Activated CD8-positive, alpha-beta memory T cell treated with anti-CD3 and anti-CD28 coated beads, Interleukin-2, amount 50 U/mL, for 4 hours (primary cell): ENCODE measurements around the gene ATM.

ENCODE experiments used
- DNase-seq: peaks from one replicate; pipeline ENCODE4 v3.0.0-alpha.2; 2020

The ATM gene

DNA sequence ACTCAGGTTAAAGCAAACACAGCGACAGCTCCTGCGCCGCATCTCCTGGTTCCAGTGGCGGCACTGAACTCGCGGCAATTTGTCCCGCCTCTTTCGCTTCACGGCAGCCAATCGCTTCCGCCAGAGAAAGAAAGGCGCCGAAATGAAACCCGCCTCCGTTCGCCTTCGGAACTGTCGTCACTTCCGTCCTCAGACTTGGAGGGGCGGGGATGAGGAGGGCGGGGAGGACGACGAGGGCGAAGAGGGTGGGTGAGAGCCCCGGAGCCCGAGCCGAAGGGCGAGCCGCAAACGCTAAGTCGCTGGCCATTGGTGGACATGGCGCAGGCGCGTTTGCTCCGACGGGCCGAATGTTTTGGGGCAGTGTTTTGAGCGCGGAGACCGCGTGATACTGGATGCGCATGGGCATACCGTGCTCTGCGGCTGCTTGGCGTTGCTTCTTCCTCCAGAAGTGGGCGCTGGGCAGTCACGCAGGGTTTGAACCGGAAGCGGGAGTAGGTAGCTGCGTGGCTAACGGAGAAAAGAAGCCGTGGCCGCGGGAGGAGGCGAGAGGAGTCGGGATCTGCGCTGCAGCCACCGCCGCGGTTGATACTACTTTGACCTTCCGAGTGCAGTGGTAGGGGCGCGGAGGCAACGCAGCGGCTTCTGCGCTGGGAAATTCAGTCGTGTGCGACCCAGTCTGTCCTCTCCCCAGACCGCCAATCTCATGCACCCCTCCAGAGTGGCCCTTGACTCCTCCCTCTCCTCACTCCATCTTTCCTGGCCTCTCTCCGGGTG, at the start of gene ATM, which contains the start of gene NPAT:
Gene ATM (plus strand): TSS at position 494 of the 774 bp plus-strand sequence. CDS start 4,558 bp downstream, outside the sequence.
Gene NPAT (minus strand): TSS at position 65 of the 774 bp plus-strand sequence. CDS start 102 bp downstream, outside the sequence.
- DNase-seq = peak; percentile 96

DNA sequence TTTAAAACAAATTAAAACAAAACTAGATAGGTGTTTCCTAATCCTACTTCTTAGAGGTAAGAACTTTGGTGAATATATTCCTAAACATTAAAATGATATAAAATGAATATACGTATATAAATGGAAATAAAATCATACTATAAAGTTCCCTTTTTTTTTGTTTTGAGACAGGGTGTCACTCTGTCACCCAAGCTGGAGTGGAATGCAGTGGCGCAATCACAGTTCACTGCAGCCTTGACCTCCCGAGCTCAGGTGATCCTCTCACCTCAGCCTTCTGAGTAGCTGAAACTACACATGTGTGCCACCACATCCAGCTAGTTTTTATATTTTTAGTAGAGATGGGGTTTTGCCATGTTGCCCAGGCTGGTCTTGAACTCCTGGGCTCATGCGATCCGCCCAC, 45.3 kb upstream of the ATM start:
- DNase-seq = no peak

DNA sequence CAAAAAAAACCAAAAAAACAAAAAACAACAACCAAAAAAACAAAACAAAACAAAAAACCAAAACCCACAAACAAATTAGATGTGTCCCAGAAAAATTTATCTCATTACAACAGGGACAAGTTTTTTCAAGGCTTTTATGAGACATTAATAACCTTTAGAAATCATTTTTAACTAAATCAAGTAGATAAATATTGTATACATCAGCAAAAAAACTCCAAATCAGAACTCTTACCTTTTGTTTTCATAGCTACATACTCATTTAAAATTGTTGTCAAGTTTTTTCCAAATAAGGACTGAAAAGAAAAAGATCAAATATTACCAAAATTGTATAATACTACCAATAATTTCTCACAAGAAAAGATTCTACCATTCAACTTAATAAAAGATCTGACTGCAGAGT, 29.1 kb upstream of the ATM start:
- no peak for DNase-seq

DNA sequence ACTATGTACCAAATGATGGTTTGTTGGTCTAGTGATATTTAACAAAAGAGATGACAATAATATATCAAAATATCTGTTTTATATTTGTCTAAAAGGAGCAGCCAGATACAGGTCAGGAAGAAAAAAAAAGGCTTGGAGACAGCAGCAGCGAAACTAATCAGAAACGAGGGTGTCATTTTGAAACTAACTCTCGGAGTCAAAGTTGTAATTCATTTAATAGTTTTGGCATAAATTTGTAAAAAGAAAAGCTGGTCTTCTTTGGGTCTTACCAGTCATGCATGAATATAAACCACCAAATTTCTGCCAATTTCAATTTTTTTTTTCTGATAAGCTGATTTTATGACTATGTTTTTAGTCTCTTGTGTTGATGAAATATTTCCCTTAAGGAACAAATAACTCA, 26.0 kb upstream of the ATM start:
- DNase-seq = no peak

GRCh38 chr11:108197351-108197750, 25.5 kb upstream of the ATM start:
- no peak for DNase-seq

GRCh38 chr11:108198833-108199232, 24.0 kb upstream of the ATM start:
- no peak for DNase-seq

- peak; percentile 43 for DNase-seq
These were observed 23.2 kb upstream of the ATM start for GRCh38 chr11:108199446-108200321.

DNA sequence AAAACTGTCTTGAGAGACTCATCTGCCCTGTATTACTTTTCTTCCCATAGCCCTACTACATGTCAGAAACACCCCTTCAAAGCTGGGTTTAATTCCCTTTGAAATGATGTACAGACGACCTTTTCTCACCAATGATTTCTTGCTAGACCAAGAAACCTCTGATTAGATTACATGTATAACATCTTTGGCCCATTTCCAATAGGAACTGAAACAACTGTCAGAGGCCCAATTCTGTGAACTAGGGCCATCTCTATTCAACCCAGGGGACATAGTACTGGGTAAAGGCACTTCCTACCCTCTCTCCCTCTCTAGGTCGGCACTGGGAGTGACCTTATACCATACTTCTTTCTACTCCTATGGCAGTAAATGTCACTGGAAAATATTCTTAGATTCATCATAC, 19.8 kb upstream of the ATM start:
- DNase-seq = no peak

DNA sequence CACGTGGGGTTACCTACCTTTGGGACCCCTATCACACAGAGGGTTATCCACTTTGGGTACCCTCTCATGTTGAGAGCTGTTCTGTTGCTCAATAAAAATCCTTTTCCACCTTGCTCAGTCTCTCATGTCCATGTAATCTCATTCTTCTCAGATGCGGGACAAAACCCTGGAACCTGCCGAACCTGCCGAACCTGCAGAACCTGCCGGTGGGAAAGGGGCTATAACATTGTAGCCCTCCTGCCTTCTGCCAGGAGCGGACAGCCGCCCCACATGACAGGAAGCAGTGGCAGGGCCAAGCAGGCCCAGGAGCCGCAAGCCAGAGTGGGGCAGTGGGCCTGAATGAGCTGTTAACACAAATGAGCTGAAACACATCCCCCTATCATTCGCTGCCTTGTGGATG, 18.5 kb upstream of the ATM start:
- no peak for DNase-seq

GRCh38 chr11:108204929-108205499, 17.9 kb upstream of the ATM start:
- no peak for DNase-seq

DNA sequence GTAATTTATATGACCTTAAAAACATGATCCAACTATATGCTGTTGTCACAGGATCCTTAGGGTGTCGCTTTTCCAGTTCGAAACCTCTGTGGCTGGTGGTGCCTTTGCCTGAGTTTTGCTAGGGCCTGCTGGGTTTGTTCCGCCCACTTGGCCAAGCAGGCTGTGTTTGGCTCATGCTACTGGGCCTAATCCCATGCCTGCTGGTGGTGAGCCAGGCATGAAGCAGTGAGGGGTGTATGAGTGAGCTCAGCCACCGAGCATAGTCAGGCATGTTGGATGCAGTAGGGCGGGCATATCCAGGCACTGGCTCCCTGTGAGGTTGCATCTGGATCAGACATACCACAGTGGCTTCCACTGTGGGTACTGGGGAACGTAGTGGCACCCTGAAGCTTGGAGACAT, 16.7 kb upstream of the ATM start:
- DNase-seq = no peak

DNA sequence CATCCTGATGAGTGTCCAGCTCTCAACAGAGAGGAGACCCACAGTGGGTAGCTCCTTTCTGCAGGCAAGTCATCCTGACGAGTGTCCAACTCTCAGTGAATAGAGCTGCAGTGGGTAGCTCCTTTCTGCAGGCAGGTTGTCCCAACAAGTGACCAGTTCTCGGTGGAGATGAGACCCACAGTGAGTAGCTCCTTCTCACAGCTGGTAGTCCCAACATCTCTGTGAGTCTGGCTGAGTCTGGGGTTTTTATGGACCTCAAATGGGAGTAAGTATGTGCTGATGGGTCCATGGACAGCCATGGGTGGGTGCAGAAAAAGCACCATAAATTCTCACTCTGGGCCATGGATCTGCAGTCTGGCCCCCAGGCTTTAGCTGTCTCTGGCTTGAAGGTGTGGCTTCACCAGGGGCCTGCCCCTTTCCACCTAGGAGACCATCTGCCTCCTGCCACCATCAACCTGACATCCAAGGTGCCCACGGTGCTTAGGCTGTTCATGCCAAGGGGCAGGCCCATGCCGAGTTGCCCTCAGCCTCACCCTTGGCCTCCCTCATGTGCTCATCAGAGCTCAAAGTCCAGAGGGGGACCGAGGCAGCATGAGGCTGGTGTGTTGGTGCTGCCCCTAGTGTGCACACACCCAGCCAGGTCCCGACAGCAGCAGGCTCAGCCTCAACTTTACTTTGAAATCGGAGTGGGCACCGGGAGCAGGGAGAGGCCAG, 15.7 kb upstream of the ATM start:
- no peak for DNase-seq

GRCh38 chr11:108207683-108208060, 15.2 kb upstream of the ATM start:
- no peak for DNase-seq

- no peak for DNase-seq
These were observed 12.4 kb upstream of the ATM start for GRCh38 chr11:108210441-108210840.

DNA sequence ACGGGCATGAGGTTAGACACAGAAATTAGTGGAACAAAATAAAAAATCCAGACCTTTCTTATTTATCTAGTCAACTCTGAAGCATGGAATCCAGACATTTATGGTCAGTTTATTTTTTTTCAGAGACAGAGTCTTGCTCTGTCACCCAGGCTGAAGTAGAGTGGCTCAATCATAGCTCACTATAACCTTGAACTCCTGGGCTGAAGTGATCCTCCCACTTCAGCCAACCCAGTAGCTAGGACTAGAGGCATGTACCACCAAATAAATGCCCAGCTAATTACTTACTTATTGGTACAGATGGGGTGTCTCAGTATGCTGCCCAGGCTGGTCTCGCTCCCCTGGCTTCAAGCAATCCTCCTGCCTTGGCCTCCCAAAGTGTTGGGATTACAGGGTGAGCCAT, 9.1 kb upstream of the ATM start:
- DNase-seq = no peak

GRCh38 chr11:108216988-108217387, 5.9 kb upstream of the ATM start:
- DNase-seq = peak; percentile 36

DNA sequence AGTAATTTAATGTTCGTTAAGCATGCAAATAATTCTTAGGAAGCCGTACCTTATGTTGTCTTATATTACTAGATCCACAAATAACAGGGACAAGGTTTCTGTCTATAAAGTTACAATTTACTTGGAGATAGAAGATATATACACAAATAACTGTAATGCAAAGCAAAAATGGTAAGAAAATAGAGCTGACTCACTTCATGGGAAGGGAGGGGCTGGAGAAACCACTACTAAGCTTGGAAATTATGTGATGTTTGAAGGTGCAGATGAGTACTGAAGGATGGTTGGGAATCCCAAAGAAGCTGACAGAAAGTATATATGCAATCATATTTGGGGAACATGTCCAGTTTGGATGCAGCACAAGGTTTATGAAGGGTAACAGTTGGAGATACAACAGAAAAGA, 4.4 kb upstream of the ATM start:
- no peak for DNase-seq

- no peak for DNase-seq
These were observed 3.7 kb upstream of the ATM start for GRCh38 chr11:108218912-108219783.

- no peak for DNase-seq
These were observed 2.0 kb upstream of the ATM start for GRCh38 chr11:108220721-108221336.

DNA sequence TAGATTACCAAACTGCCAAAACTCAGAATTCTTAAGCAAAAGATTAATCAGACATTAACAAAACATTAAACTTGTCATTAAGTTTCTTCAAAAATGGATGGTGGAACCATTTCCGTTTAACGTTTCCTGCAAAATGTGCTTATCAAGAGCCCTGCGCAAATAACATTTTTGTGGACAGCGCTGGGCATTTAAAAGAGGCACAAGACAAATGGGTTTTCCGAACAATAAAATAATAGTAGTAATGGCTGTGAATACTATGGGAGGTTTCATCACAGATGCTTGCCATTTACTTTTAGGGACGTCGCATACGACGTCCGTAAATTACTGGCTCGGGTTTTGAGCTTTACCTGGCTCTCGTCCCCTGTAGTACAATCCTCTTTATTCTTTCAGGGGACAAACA, 1.5 kb upstream of the ATM start:
- no peak for DNase-seq

- DNase-seq = no peak
These were observed 825 bp upstream of the ATM start for GRCh38 chr11:108221911-108222573.
